Amniotic epithelial cell (primary cell): Measurements from ENCODE around the gene DMAC2L.
"Not testable (repeated sequence)": the region's sequence is repeated elsewhere in the genome, so short reads cannot be mapped to it uniquely, and the experiment has no call there.

Source experiments
- DNase-seq: peaks from one replicate; pipeline ENCODE4 v3.0.0-alpha.2; 2010; ENCODE audit warnings: low read depth

DMAC2L gene

GRCh38 chr14:50356283-50356682, 44.2 kb downstream of the DMAC2L start:
- not testable (repeated sequence) for DNase-seq

- DNase-seq = no peak
Measured at GRCh38 chr14:50357124-50357523, 45.0 kb downstream of the DMAC2L start.

GRCh38 chr14:50357753-50358395, 45.8 kb downstream of the DMAC2L start:
- no peak for DNase-seq

- no peak for DNase-seq
Measured at GRCh38 chr14:50359631-50360030, 47.5 kb downstream of the DMAC2L start.

- peak; percentile 81 for DNase-seq
Measured at GRCh38 chr14:50360093-50360492, 48.0 kb downstream of the DMAC2L start.

GRCh38 chr14:50360851-50361250, 48.7 kb downstream of the DMAC2L start:
- no peak for DNase-seq

- not testable (repeated sequence) for DNase-seq
Measured at GRCh38 chr14:50361473-50362403, 49.6 kb downstream of the DMAC2L start.

- DNase-seq = no peak
Measured at GRCh38 chr14:50362764-50363713, 50.9 kb downstream of the DMAC2L start.

GRCh38 chr14:50363714-50364111, 51.6 kb downstream of the DMAC2L start:
- DNase-seq = no peak

GRCh38 chr14:50364792-50365191, 52.7 kb downstream of the DMAC2L start:
- DNase-seq = no peak

GRCh38 chr14:50365572-50365971, 53.4 kb downstream of the DMAC2L start:
- not testable (repeated sequence) for DNase-seq

- no peak for DNase-seq
Measured at GRCh38 chr14:50366115-50366514, 54.0 kb downstream of the DMAC2L start.

- no peak for DNase-seq
Measured at GRCh38 chr14:50366589-50366988, 54.5 kb downstream of the DMAC2L start.

GRCh38 chr14:50371546-50371945, 59.4 kb downstream of the DMAC2L start:
- no peak for DNase-seq

- DNase-seq = no peak
Measured at GRCh38 chr14:50373959-50374358, 61.8 kb downstream of the DMAC2L start.

GRCh38 chr14:50375760-50376159, 63.6 kb downstream of the DMAC2L start:
- DNase-seq = no peak
